Measurements from ENCODE around the gene CHRM4. TPM values are rescaled to one million over a fixed set of nuclear protein-coding genes. Genes with fewer than 3 reads are reported as not detected.

The CHRM4 gene
- total RNA-seq, 1 donor: 1.3 TPM

DNA sequence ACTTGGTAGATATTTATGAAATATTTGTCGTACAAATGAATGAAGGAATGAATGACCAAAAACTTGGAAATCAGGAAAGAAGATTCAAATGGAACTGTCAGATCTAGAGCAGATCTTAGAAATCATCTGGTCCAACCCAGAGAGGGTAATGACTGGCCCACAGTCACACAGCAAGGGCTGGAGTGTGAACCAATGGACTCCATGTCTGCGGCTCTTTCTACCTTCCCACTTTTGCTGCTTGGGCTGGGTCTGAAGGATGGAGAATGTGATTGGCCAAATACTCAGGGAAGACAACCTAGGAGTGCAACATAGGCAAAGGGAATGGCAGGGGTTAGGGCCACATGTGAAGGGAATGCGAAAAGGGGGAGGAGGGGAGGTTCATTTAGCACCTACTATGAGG, 50.1 kb downstream of the CHRM4 start:
- H3K4me3 ChIP-seq (ENCODE audit: low read length): no peak overlapping the region
- no peaks in the 10 kb centered on the region for H3K9me3 ChIP-seq (ENCODE audit: low read depth, low read length)
- no peaks in the 10 kb centered on the region for H3K27me3 ChIP-seq (ENCODE audit: insufficient read depth, low read length)
- peaks cover 100% of the 10 kb centered on the region for H3K4me1 ChIP-seq (ENCODE audit: insufficient read depth, low read length)

DNA sequence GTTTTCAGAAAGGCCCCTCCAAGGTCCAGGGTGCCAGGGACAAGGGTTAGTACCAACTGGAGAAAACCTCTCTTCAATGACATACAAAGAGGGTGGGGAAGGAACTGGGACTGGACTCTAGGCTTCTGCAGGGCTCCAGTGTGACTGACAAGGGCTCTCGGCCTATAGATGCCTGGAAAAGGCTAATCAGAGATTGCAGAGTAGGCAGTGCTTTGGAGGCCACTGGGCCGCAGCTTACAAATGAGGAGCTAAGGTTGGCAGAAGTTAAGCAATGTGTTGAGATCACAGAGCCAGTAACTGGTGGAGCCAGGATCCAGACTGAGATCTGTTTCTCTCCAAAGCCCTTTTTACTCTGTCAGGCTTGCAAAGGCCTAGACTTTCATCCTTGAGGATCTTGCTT, 51.8 kb downstream of the CHRM4 start:
- no peaks in the 10 kb centered on the region for H3K27me3 ChIP-seq (ENCODE audit: insufficient read depth, low read length)
- H3K9me3 ChIP-seq (ENCODE audit: low read depth, low read length): no peaks in the 10 kb centered on the region
- H3K4me1 ChIP-seq (ENCODE audit: insufficient read depth, low read length): peaks cover 98% of the 10 kb centered on the region
- H3K4me3 ChIP-seq (ENCODE audit: low read length): no peak overlapping the region

DNA sequence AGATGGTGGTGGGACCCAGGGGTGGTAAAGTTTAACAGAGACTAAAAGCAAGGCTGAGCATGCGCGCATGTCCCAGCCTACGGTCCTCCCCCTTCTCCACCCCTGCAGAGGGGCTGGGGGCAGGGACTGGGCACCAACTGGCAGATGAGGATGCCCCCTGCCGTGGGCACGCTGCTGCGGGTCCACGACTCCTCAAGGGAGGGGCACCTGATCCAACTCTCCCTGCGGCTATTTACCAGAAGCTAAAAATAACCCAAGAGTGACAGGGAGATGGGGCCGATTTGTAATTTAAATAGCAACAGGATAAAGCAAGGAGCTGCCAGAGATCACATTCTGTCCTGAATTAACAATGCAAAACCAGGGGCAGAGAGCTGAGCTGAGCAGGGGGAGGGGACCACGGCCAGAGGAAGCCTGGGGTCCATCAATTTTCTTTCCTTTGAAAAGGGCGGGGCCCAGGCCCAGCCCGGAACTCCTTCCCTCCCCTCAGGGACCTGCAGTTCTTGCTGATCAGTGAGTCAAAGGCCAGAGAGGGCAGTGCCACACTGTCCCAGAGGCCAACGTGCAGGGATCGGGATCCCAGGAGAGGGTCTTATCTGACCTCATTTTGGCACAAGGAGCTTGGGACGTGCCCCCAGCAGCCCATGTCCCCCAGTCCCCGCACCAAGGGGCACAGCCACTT, 52.4 kb downstream of the CHRM4 start:
- Histone ChIP-seq H3K4me3 (ENCODE audit: low read length) (no peak overlapping the region), H3K4me1 (ENCODE audit: insufficient read depth, low read length) (peaks cover 98% of the 10 kb centered on the region), H3K9me3 (ENCODE audit: low read depth, low read length) (no peaks in the 10 kb centered on the region), H3K27me3 (ENCODE audit: insufficient read depth, low read length) (peaks cover 5% of the 10 kb centered on the region)

DNA sequence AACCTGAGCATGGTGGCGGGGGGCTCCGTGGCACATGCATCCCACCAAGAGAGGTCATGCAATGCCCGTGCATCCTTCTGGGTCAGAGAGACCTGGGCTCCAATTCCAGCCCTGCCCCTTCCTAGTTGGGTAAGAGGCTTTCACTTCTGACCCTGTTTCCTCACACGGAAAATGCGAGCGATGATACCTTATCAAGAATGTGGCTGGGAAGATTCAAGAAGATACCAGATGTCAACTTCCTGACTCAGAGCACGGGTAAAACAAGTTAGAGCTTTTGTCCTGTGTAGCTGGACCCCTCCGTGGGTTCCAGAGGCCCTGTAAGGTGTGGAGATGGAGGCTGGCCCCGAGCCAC, 53.0 kb downstream of the CHRM4 start:
- Histone ChIP-seq H3K4me1 (ENCODE audit: insufficient read depth, low read length) (peaks cover 98% of the 10 kb centered on the region), H3K4me3 (ENCODE audit: low read length) (no peak overlapping the region), H3K27me3 (ENCODE audit: insufficient read depth, low read length) (peaks cover 11% of the 10 kb centered on the region), H3K9me3 (ENCODE audit: low read depth, low read length) (no peaks in the 10 kb centered on the region)

DNA sequence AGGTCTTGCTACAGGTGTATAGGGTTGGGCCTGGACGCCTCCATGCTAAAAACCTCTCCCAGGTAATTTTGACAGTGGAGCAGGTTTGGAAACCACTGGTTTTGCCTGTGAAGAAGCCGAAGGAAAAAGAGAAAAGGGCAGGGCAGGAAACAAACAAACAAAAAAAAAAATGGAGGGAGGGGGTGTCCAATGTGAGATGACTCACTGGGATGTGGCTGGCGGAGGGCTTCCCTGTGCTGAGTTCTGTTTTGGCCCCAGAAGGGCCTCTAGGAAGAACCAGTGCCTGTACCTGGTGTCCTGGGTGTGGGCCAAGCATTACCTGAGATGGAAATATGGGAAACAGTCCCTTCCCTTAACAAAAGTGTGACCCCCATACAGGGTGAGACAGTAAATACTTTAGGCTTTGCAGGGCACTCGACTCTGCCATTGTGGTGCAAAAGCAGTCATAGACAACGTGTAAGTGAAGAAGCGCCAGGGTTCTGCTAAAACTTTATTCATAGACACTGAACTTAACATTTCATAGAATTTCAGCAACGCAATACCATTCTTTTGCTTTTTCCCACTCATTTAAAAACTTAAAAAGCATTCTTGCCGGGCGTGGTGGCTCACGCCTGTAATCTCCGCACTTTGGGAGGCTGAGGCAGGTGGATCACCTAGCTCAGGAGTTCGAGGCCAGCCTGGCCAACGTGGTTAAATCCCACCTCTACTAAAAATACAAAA, 53.8 kb downstream of the CHRM4 start:
- Histone ChIP-seq H3K4me1 (ENCODE audit: insufficient read depth, low read length) (peaks cover 97% of the 10 kb centered on the region), H3K9me3 (ENCODE audit: low read depth, low read length) (no peaks in the 10 kb centered on the region), H3K4me3 (ENCODE audit: low read length) (no peak overlapping the region), H3K27me3 (ENCODE audit: insufficient read depth, low read length) (peaks cover 14% of the 10 kb centered on the region)

DNA sequence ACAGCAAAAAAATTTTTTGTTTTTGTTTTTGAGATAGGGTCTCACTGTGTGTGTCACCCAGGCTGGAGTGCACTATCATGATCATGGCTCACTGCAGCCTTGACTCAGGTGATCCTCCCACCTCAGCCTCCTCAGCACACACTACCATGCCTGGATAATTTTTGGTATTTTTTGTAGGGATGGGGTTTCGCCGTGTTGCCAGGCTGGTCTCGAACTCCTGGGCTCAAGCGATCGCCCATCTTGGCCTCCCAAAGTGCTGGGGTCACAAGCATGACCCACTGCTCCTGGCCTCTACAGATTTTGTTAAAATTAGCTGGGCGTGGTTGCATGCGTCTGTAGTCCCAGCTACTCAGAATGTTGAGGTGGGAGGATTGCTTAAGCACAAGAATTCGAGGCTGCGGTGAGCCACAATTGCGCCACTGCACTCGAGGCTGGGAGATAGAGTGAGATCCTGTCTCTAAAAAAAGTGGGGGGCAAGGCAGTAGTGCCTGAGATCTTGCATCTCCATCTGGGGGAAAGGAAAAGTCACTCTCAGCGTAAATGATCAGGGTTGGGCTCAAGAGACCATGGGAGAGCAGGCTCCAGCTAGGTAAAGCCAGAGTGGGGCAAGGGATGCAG, 54.9 kb downstream of the CHRM4 start:
- no peak overlapping the region for H3K4me3 ChIP-seq (ENCODE audit: low read length)
- H3K27me3 ChIP-seq (ENCODE audit: insufficient read depth, low read length): peaks cover 24% of the 10 kb centered on the region
- peaks cover 97% of the 10 kb centered on the region for H3K4me1 ChIP-seq (ENCODE audit: insufficient read depth, low read length)
- no peaks in the 10 kb centered on the region for H3K9me3 ChIP-seq (ENCODE audit: low read depth, low read length)

DNA sequence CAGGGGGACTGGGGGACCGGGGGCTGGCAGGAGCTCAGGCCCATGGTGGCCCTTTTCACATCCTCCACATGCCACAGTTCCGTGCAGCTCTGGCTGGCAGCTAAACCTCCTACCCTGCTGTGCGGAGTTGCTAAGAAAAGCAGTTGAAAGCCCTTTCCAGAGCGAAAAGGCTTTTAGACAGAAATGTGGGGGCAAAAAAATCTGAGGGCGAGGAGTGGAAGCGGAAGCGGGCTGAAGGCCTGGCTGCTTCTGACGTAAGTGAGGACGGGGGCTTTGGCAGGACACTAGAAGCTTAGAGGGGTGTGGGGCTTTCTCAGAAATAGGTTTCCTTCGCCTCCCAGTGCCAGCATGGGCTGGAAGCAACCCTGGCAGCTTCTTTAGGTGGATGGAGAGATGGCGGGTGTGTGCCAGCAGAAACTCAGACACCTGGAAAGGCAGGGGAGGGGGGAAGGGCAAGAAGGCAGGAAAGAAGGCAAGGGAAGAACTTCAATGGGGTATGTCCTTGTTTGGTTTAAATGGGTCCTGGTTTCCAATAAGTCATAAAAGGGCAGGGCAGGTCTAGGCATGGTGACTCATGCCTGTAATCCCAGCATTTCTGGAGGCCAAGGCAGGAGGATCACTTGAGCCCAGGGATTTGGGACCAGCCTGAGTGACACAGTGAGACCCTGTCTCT, 55.5 kb downstream of the CHRM4 start:
- Histone ChIP-seq H3K4me1 (ENCODE audit: insufficient read depth, low read length) (peaks cover 97% of the 10 kb centered on the region), H3K27me3 (ENCODE audit: insufficient read depth, low read length) (peaks cover 30% of the 10 kb centered on the region), H3K9me3 (ENCODE audit: low read depth, low read length) (no peaks in the 10 kb centered on the region), H3K4me3 (ENCODE audit: low read length) (no peak overlapping the region)

DNA sequence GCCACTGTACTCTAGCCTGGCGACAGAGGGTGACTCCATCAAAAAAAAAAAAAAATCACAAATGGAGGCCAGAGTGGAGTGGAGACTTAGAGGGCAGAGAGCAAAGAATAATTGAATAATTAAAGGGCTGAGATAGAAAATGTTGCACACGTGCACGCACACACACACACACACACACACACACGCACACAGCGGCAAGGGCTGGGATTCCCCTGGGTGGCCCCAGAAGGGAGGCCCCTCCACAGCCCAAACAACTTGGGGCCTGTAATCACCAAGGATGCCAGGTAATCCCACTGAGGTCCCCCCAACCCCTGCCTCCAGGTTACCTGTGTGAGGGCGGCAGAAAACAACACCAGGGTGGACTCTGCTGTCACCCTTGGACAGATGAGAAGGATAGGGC, 56.3 kb downstream of the CHRM4 start:
- H3K27me3 ChIP-seq (ENCODE audit: insufficient read depth, low read length): peaks cover 37% of the 10 kb centered on the region
- no peaks in the 10 kb centered on the region for H3K9me3 ChIP-seq (ENCODE audit: low read depth, low read length)
- H3K4me3 ChIP-seq (ENCODE audit: low read length): no peak overlapping the region
- peaks cover 97% of the 10 kb centered on the region for H3K4me1 ChIP-seq (ENCODE audit: insufficient read depth, low read length)

DNA sequence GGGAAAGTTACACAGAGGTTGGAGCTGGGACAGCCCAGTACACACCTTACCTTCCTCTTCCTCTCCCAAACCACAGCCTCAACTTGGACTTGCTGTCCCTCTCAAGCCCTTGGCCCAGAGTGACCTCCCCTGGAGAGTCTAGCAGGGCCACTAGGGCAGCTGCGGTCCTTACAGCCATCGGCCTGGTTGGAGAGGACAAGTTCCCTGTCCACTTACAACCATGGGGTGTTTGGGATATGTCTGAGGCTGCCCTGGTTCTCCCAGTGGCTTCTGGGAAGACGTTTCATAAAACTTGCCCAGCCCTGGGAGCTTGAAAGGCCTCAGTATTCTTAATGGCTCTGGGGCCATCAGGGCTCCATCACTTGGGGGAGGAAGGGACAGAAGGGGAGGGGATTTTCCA, 57.4 kb downstream of the CHRM4 start:
- peaks cover 95% of the 10 kb centered on the region for H3K4me1 ChIP-seq (ENCODE audit: insufficient read depth, low read length)
- H3K4me3 ChIP-seq (ENCODE audit: low read length): no peak overlapping the region
- H3K27me3 ChIP-seq (ENCODE audit: insufficient read depth, low read length): peaks cover 43% of the 10 kb centered on the region
- no peaks in the 10 kb centered on the region for H3K9me3 ChIP-seq (ENCODE audit: low read depth, low read length)

Other genes with a start within 250 kb of the CHRM4 start
- gene CREB3L1, start 114.1 kb downstream of the CHRM4 start, total RNA-seq: 0.10 TPM
- 90.6 TPM for gene DGKZ, start 44.3 kb downstream of the CHRM4 start, total RNA-seq
- gene MDK, start 10.1 kb downstream of the CHRM4 start, total RNA-seq: 1.5 TPM
- gene AMBRA1, start 202.2 kb upstream of the CHRM4 start, total RNA-seq: 29.1 TPM
- gene HARBI1, start 225.5 kb upstream of the CHRM4 start, total RNA-seq: 10.6 TPM
- 93.3 TPM for gene ATG13, start 225.8 kb upstream of the CHRM4 start, total RNA-seq

Data from mononuclear cell (primary cell).